ENCODE data around the gene DRC3. TPM values are rescaled to one million over a fixed set of nuclear protein-coding genes. Genes with fewer than 3 reads are reported as not detected.

Gene DRC3
- total RNA-seq, 1 donor from 2014 or later: 1.6 TPM

DNA sequence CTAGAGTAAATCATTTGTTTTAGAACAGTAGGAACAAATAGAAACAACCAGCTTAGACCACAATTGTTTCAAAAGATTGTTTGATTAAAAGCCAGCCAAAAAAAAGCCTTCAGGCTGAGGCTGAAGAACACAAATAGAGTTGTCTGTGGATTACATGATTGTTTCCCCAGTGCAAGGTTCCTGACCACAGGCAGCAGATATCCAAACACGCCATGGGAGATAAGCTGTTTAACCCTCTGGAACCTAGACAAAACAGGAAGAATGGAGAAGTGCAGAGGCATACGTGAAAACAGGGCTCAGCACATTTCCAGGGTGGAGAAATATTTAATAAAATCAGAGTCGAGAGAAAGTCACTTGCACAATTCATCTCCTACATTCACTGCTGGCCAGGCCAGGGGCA, 45.3 kb downstream of the DRC3 start:
- DNase-seq (ENCODE audit: low spot score in 2 of 2) (no peak), FAIRE-seq (no peak)

DNA sequence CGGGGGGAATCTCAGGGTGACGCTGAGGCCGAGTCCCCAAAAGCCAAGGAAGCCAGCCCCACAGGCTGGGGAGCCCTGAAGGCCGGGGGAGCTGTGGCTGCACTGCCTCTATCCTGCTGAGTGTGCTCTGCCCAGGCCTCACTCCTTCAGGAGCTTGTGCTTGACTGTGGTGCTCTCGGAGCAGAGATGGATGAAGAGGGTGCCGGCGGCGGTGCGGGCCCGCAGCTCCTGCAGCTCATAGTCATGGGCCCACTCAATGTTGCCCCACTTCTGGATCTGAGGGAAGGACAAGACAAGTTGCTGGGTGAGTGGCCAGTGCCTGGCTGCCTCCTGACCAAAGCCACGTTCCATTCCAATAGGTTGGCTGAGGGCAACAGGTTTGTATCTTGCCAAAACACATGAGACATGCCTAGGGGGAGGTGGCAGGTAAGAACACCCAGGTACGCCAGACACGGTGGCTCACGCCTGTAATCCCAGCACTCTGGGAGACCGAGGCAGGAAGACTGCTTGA, 45.8 kb downstream of the DRC3 start:
- FAIRE-seq (no peak), DNase-seq (ENCODE audit: low spot score in 2 of 2) (no peak)

DNA sequence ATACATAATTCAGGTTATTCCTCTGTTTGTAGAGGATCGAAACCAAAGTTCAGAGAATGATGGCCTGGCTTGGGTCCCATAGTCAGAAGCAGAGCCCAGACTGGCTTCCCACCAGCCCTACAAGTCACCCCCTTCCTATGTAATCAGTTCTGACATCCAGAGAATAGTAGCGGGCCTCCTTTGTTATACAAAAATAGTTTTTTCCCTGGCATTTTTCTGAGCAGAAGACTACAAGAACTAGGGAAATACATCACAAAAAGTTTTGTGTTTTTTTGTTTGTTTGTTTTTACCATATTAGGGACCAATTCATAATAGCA, 47.1 kb downstream of the DRC3 start:
- FAIRE-seq (no peak), DNase-seq (ENCODE audit: low spot score in 2 of 2) (no peak)

DNA sequence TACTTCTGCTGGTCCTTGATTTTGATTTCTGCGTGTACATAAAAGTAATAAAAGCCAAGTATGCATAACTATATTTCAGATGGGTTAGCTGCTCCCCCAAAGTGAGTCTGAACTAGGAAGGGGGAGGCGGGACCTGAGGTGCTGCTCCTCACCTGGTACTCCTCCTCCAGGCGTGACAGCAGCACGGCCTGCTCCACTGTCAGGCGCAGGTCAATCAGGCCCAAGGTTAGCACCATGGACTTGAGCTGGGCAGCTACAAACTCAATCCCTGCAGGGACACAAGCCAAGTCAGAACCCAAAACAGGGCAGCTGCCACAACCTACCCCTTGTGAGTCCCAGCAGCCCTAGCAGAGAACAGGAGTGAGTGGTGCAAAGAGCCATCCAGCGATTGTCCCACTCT, 48.3 kb downstream of the DRC3 start:
- DNase-seq (ENCODE audit: low spot score in 2 of 2): no peak
- FAIRE-seq: no peak

DNA sequence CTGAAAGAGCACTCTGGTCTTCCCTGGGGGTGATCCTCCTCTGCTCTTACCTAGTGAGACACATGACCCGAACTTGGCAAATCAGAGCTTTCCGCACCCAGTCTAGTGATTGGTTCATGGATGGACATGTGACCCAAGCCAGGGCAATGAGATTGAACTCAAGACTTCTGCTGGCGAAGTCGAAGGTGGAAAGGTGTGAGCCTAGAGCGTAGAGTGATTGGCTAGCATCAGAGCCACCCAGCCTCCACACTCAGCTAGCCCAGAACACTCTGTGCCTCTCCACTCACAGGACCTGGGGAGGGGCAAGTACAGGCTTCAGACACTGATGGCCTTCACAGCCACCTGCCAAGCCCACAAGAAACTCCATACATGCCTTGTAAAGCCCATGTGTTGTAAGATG, 48.7 kb downstream of the DRC3 start:
- no peak for DNase-seq (ENCODE audit: low spot score in 2 of 2)
- FAIRE-seq: no peak

DNA sequence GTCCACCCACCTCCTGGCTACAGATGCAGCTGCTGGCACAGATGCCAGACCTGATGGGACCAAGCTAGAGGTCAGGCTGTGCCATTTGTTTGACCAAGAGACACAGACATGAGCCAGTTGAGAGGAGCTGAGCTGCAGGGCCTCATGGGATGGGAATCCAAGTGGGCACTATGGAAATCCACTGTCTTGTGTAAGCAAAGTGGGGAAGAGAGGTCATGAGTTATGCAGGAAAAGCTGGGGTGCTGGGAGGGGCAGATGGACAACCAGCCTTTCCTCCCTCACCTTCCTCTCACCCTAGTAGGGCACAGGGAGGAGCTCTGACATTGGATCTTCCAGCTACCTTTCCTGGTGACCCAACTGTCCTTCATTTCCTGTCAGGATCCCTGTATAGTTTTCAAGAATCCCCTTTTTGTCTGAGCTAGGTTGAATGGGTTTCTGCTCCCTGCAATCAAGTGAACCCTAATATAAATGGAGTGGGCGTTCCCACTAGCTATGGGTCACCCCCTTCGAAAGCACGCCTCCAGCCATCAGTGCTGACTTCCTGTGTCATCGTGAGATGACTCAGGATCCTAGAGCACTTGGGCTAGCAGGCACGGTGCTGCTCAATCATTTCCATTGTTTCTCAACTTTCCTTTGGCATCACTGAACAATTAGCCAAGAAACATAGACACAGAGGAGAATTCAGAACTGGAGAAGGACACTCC, 52.7 kb downstream of the DRC3 start:
- DNase-seq (ENCODE audit: low spot score in 2 of 2) (no peak), FAIRE-seq (no peak)

DNA sequence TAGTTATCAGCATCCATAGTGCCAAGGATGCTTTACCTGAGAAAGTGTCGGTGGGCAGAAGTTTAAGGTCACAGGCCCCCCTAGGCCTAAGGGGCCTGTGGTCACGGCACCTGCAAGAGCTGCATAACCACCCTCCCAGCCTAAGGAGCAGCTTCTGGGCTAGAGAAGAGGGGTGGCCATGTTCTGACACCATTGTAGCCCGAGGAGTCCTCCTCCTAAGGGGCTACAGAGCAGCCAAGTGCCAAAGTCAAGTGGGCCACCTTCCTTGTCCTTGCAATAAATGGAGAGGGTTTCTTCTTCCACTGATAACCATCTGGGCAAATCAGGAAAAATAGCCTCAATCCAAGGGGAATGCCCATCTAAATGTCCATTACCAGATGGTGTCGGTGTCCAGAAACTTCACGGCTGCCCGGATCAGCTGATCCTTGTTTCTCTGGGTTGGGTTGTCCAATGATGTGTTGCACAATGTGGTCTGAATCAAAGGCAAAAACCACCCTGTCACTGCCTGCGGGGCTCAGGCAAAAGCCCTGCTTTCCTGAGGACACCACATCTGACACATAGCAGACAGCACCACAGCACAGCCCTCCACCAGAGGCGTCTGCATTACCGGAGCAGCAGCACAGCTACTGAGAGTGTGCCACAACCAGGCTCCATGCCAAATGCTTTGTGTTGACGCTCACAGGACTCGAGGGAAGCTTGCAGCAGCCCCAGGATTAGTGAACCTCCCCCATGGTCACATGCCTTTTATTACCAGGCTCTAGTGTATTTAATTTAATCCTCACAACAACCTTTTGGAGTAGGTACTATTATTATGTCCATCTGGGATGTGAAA, 53.5 kb downstream of the DRC3 start:
- FAIRE-seq (no peak), DNase-seq (ENCODE audit: low spot score in 2 of 2) (no peak)

DNA sequence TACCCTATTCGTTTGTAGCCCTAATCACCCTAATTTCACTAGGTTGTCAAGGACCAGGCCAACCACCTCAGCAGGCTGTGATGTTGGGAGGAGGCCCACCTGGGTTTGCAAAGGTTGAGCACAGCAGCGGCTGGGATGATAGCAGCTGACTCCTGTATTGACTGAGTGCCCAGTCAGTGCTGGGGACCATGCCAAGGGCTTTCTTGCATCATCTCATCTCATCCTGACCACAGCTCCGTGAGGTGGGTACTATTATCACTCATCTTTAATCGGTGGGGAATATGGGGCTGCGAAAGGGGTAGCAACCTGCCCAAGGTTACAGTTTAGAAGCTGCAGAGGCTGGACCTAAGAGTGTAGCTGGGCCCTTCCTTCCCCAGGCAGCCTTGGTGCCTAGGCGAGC, 54.6 kb downstream of the DRC3 start:
- FAIRE-seq: no peak
- no peak for DNase-seq (ENCODE audit: low spot score in 2 of 2)

DNA sequence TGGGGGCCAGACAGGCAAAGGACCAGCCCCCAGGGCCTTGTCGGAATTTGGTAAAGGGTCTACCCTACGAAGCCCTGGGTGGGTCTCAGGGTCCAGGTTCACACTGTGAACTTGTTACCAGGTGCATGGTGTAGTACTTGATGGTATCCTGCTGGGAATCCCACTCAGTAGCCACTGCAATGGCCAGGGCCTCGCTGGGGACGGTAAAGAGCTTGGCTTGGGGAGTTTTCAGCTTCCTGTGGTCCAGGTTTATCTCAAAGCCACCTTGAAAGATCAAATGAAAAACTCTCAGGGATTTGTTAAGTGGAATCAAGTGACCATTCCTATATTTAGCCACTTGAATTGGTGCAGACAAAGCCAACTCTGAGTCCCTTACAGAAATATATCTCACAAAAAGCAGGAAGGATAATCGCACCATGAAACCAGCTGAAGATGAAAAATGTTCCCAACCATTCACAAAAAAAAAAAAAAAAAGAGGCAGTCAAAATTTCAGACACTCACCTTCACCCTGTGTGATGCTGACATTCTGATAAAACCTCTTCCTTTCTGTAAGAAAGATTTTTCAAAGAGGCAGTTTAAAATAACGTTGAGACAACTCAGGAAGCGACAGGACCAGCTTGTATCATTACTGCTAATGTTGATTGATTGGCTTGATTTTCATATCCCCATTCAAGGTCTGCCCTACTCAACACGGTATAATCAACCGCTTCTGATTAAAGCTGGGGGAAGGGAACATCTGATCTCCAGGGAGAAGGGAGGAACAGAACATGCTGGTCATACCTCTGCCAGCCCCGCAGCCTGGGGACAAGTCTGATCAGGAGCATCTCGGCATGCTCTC, 55.7 kb downstream of the DRC3 start:
- FAIRE-seq (no peak), DNase-seq (ENCODE audit: low spot score in 2 of 2) (no peak)

DNA sequence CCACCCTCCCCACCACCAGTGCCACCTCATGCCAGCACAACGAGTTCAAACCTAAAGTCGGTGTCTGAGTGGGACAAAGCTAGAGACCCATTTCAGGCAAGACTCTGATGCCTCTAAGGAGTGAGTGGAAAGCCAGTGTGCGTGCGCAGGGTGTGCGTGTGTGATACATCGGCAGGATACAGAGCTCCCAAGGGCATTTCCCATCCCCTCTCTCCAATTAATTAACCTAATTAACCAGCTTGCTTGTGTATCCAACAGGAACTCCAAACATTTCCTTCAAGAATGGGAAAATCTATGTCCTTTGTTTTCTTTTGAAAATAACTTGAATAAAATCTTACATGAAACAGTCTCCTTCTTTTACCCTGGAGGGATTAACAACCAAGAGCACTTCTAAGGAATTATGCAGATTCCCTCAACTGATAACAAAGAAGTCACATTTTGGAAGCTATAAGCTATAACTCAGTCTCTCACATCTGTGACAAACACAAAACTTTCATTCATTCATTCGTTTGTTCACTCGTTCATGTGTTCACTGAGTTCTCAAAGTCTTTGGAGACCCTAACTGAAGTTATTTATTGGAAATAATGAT, 56.4 kb downstream of the DRC3 start:
- FAIRE-seq (no peak), DNase-seq (ENCODE audit: low spot score in 2 of 2) (no peak)

DNA sequence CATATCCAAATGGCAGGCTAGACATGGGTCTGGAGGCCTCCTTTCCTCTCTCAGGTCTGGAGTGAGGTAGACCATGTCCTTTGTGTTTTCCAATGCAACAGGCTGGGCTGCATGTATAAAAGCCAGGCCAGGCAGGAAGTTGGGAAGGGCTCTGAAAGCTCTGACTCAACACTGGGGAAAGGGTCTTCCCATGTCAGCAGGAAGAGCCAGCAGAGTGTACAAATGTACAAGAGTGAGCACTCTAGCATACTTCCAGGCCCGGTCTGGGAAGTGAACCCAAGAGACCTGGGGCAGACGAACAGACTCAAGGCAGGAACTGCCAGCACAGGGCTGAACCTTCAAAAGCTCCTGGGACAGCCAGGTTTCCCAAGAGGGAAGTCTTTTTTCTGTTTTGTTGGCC, 59.3 kb downstream of the DRC3 start:
- no peak for DNase-seq (ENCODE audit: low spot score in 2 of 2)

DNA sequence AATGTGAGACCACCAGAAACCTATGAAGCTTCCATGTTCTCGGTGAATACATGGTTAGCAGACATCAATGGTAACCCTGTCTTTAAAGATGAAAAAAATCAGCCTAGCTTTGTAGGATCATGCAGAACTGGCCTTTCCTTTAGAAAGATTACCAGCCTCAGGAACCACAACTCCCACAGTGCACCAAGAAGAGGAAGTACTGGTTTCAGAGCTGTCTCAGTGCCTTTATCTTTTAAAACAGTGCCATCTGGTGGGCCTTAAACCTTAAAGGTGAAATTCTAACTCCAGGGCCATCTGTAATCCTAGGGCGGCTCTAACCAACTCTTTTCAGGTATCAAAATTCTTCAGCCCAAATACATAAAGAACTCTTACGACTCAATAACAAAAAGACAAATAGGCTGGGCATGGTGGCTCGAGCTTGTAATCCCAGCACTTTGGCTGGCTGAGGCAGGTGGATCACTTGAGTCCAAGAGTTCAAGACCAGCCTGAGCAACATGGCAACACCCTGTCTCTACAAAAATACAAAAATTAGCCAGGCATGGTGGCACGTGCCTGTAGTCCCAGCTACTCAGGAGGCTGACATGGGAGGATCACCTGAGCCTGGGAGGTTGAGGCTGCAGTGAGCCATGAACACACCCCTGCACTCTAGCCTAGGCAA, 60.9 kb downstream of the DRC3 start:
- FAIRE-seq (no peak), DNase-seq (ENCODE audit: low spot score in 2 of 2) (peak; percentile 52 to 74)

More for the DNA sequence above, 59.3 kb downstream of the DRC3 start:
- FAIRE-seq: no peak

DNA sequence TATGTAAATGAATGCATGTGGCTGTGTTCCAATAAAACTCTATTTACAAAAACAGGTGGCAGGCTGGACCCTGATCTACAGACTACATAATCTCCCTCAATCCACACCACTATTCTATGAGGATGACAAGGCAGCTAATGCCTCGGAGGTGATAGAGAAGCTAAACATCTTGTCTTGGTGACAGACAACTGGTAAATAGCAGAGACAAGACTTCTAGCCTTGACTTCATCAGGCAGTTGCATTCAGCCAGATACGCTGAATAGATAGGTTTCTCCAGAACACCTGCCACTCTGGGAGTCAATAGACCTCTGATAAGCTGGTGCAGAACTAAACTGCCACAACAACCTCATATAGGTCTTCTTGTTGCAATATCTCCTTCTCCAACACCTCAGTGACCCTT, 63.0 kb downstream of the DRC3 start:
- DNase-seq (ENCODE audit: low spot score in 2 of 2) (no peak), FAIRE-seq (no peak)

DNA sequence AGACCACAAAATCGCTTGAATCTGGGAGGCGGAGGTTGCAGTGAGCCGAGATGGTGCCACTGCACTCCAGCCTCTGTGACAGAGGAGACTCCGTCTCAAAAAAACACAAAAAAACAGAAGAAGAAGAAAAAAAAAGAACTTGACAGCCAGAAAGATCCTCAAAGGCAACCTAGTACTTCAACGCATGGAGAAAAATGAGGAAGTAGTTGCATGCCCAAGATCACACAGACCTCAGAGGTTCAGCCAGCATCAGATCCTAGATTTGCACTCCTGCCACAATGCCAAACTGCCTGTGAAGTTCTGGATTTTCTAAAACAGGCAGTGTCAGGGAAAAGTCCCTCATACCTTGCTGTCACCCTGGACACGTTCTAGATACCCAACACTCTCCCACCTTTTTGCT, 64.8 kb downstream of the DRC3 start:
- no peak for DNase-seq (ENCODE audit: low spot score in 2 of 2)
- FAIRE-seq: no peak

DNA sequence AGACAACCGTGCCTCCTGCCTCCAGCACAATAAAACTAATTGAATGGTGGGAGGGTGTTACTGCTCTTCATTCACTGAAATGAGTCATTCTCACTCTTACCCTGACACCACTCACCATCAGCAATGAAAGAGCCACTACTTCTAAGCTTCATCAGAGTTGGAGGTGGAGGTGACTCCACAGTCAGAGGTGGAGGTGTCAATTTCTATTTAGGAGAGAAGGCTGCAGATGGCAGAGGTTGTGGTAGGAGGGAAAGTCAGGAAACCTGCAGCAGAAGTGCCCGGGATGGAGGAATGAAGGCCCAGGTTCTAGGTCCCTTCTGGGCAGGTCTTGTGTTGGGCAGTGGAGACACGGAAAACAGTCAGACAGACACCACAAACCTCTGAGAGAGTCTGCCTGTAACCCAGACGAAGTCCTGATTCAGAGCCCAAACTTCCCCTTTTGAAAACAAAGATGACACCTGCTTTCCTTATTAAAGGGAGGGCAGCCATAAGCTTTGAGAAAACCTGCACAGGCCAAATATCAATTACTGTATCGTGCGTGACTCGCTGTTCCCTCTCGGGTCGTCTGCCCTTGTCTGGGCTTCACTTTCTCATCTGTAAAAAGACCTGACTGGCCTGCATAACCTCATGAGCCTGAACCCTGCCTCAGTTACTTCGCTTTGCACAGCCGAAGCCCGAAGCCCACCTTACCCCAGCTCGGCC, 65.6 kb downstream of the DRC3 start:
- DNase-seq (ENCODE audit: low spot score in 2 of 2): no peak
- FAIRE-seq: no peak

DNA sequence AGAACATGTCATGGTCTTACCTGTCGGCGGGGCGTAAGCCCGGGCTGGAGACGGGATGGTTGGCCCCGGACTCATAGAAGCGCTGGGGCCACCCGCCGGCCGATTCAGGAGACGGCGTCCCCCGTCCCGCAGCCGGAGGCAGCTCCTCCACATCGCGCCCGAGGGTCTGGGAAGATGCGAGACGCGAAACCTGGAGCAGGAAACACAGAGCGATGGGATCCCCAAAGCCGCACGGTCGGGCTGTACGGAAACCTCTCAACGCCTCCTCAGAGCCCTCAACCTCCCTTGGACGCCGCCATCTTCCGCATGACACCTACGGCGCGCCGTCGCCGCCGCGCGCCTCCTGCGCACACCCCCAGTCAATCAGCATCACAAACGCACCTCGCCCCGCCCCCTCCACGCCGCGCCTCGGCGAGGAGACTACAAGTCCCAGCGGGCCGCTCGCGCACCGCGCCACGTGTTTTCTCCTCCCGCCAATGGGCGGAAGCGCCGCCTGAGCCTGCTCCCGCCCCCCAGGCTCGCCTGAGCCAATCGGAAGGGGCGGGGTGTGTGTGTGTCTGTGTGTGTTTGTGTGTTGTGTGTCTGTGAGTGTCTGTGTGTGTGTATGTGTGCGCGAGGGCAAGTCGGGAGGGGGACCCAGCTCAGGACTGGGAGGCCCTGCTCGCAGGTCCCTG, 66.3 kb downstream of the DRC3 start, which contains the start of the genes ATPAF2 and GID4:
Gene ATPAF2, minus strand, starts transcription at position 308 of the 674 bp plus-strand sequence. Its CDS starts 155 bp downstream, at position 153.
Gene GID4, plus strand, starts transcription at position 548 of the 674 bp plus-strand sequence. Its CDS starts 57 bp downstream, at position 605.
- DNase-seq (ENCODE audit: low spot score in 2 of 2): peak; percentile 99
- peak; percentile 57 for FAIRE-seq

DNA sequence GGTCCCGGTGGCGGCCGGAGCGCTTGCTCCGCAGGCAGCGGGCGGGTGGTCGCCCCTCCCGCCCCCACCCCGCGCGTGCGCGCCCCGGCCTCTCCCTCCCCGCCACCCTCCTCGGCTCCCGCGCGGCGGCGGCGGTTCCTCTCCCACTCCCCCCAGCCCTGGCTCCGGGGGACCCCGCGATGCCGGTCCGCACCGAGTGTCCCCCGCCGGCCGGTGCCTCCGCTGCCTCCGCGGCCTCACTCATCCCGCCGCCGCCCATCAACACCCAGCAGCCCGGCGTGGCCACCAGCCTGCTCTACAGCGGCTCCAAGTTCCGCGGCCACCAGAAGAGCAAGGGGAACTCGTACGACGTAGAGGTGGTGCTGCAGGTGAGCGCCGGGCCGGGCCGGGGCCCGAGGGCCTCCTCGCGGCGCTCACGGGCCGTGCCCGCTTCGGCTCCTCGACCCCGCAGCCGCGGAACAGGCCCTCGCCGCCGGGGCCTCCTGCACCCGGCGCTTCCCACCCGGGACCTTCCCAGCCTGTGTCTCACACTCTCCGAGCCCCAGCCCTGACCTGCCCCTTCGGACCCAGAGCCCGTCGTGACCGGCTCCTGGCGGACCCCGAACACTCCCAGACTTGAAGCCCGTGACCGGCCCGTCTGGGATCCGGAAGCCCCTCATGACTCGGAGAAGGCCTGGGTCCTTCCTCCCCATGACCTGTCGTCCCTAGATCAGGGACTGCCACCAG, 67.0 kb downstream of the DRC3 start:
- DNase-seq (ENCODE audit: low spot score in 2 of 2): peak in 1 of 2 donors; percentile 88
- no peak for FAIRE-seq

DNA sequence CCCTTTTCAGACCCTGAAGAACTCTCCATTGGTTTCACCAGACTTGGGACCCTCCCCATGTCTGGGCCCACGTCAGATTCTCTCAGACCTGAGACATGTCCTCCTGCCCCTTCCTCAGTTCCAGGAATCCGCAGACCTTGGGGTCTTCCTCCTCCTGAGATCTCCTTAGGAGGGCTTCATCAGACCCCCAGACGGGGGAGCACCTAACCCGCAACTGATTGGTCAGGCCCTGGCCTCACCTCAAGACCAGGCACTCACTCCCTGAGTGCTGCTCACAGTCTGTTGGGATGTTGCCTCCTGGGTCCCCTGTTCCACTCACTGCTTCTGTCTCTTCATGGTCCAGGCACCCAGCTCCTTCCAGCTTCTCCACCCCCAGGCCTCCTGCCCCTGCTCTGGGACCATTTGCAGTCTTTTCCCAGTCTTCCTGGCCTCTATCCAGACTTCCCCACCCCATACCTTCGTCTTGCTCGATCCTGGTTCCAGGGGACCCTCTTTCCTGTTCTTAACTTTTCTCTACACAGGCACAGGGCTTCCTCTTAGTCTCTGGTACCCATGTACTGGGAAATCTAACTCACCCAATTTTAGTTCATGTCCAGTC, 67.7 kb downstream of the DRC3 start:
- no peak for FAIRE-seq
- DNase-seq (ENCODE audit: low spot score in 2 of 2): no peak

Measured in frontal cortex (tissue), 4 donors.